T-helper 1 cell treated with Interleukin-12 subunit alpha and Interleukin-12 subunit beta and Interleukin-4 antibody, amounts not matched to agents 30 μg/mL and 1 μg/mL, for 36 hours (primary cell): Measurements from ENCODE around the gene DLG2.

ENCODE experiments used
- H3K27ac Mint-ChIP-seq: one replicate; pipeline ENCODE4 v1.8.0; 2021; ENCODE audit warnings: mild to moderate bottlenecking, mixed read lengths
- H3K27me3 Mint-ChIP-seq: one replicate; pipeline ENCODE4 v1.8.0; 2021; ENCODE audit warnings: low read depth, mixed read lengths
- H3K36me3 Mint-ChIP-seq: one replicate; pipeline ENCODE4 v1.8.0; 2021; ENCODE audit warnings: low read depth, mixed read lengths
- H3K4me1 Mint-ChIP-seq: one replicate; pipeline ENCODE4 v1.8.0; 2021; ENCODE audit warnings: low read depth, mixed read lengths
- H3K4me3 Mint-ChIP-seq: one replicate; pipeline ENCODE4 v1.8.0; 2021; ENCODE audit warnings: mild to moderate bottlenecking, moderate library complexity, mixed read lengths
- H3K9me3 Mint-ChIP-seq: one replicate; pipeline ENCODE4 v1.8.0; 2021; ENCODE audit warnings: mixed read lengths

DLG2 gene

GRCh38 chr11:84634309-84634708 is 992.8 kb downstream of the DLG2 start:
- Mint-ChIP-seq H3K9me3 (no peaks in the 10 kb centered on the region), H3K27me3 (no peaks in the 10 kb centered on the region), H3K4me1 (no peaks in the 10 kb centered on the region), H3K4me3 (no peak overlapping the region), H3K36me3 (no peaks in the 10 kb centered on the region), H3K27ac (no peak overlapping the region)

- no peaks in the 10 kb centered on the region for H3K36me3 Mint-ChIP-seq
- H3K4me3 Mint-ChIP-seq: no peak overlapping the region
- no peaks in the 10 kb centered on the region for H3K9me3 Mint-ChIP-seq
Measured at GRCh38 chr11:84628871-84629620, 998.1 kb downstream of the DLG2 start.

GRCh38 chr11:84626256-84626655 is 1000.9 kb downstream of the DLG2 start:
- Mint-ChIP-seq H3K4me1 (no peaks in the 10 kb centered on the region), H3K27me3 (no peaks in the 10 kb centered on the region), H3K4me3 (no peak overlapping the region), H3K9me3 (no peaks in the 10 kb centered on the region), H3K27ac (no peak overlapping the region), H3K36me3 (no peaks in the 10 kb centered on the region)

More at GRCh38 chr11:84628871-84629620, 998.1 kb downstream of the DLG2 start:
- Mint-ChIP-seq H3K27ac (no peak overlapping the region), H3K4me1 (no peaks in the 10 kb centered on the region), H3K27me3 (no peaks in the 10 kb centered on the region)

GRCh38 chr11:84612645-84613044 is 1014.5 kb downstream of the DLG2 start:
- H3K9me3 Mint-ChIP-seq: no peaks in the 10 kb centered on the region
- no peak overlapping the region for H3K4me3 Mint-ChIP-seq
- no peaks in the 10 kb centered on the region for H3K27me3 Mint-ChIP-seq
- H3K27ac Mint-ChIP-seq: no peak overlapping the region
- no peaks in the 10 kb centered on the region for H3K4me1 Mint-ChIP-seq
- H3K36me3 Mint-ChIP-seq: no peaks in the 10 kb centered on the region

- Mint-ChIP-seq H3K4me1 (no peaks in the 10 kb centered on the region), H3K27me3 (no peaks in the 10 kb centered on the region), H3K27ac (no peak overlapping the region), H3K9me3 (no peaks in the 10 kb centered on the region), H3K4me3 (no peak overlapping the region), H3K36me3 (no peaks in the 10 kb centered on the region)
Measured at GRCh38 chr11:84608837-84609196, 1018.3 kb downstream of the DLG2 start.

- no peaks in the 10 kb centered on the region for H3K4me1 Mint-ChIP-seq
- H3K36me3 Mint-ChIP-seq: no peaks in the 10 kb centered on the region
- H3K9me3 Mint-ChIP-seq: no peaks in the 10 kb centered on the region
- H3K27me3 Mint-ChIP-seq: no peaks in the 10 kb centered on the region
- H3K27ac Mint-ChIP-seq: no peak overlapping the region
- no peak overlapping the region for H3K4me3 Mint-ChIP-seq
Measured at GRCh38 chr11:84607975-84608836, 1018.9 kb downstream of the DLG2 start.

GRCh38 chr11:84594602-84595001 is 1032.5 kb downstream of the DLG2 start:
- Mint-ChIP-seq H3K36me3 (no peaks in the 10 kb centered on the region), H3K9me3 (peaks cover 11% of the 10 kb centered on the region), H3K27me3 (no peaks in the 10 kb centered on the region), H3K4me3 (no peak overlapping the region), H3K27ac (no peak overlapping the region), H3K4me1 (no peaks in the 10 kb centered on the region)

GRCh38 chr11:84590106-84590505 is 1037.0 kb downstream of the DLG2 start:
- no peak overlapping the region for H3K4me3 Mint-ChIP-seq
- H3K4me1 Mint-ChIP-seq: no peaks in the 10 kb centered on the region
- no peak overlapping the region for H3K27ac Mint-ChIP-seq
- peaks cover 11% of the 10 kb centered on the region for H3K9me3 Mint-ChIP-seq
- H3K27me3 Mint-ChIP-seq: no peaks in the 10 kb centered on the region
- H3K36me3 Mint-ChIP-seq: no peaks in the 10 kb centered on the region

GRCh38 chr11:84588131-84588829 is 1038.9 kb downstream of the DLG2 start:
- H3K27ac Mint-ChIP-seq: no peak overlapping the region

GRCh38 chr11:84583106-84583505 is 1044.0 kb downstream of the DLG2 start:
- no peaks in the 10 kb centered on the region for H3K36me3 Mint-ChIP-seq
- no peak overlapping the region for H3K4me3 Mint-ChIP-seq
- H3K27ac Mint-ChIP-seq: no peak overlapping the region
- no peaks in the 10 kb centered on the region for H3K4me1 Mint-ChIP-seq
- no peaks in the 10 kb centered on the region for H3K27me3 Mint-ChIP-seq
- H3K9me3 Mint-ChIP-seq: no peaks in the 10 kb centered on the region

More at GRCh38 chr11:84588131-84588829, 1038.9 kb downstream of the DLG2 start:
- no peaks in the 10 kb centered on the region for H3K27me3 Mint-ChIP-seq
- H3K4me3 Mint-ChIP-seq: no peak overlapping the region
- no peaks in the 10 kb centered on the region for H3K36me3 Mint-ChIP-seq
- no peaks in the 10 kb centered on the region for H3K4me1 Mint-ChIP-seq
- H3K9me3 Mint-ChIP-seq: peaks cover 6% of the 10 kb centered on the region

- H3K4me1 Mint-ChIP-seq: no peaks in the 10 kb centered on the region
- H3K9me3 Mint-ChIP-seq: no peaks in the 10 kb centered on the region
- H3K36me3 Mint-ChIP-seq: no peaks in the 10 kb centered on the region
- no peak overlapping the region for H3K4me3 Mint-ChIP-seq
- H3K27me3 Mint-ChIP-seq: no peaks in the 10 kb centered on the region
- no peak overlapping the region for H3K27ac Mint-ChIP-seq
Measured at GRCh38 chr11:84581083-84581482, 1046.1 kb downstream of the DLG2 start.

- no peaks in the 10 kb centered on the region for H3K27me3 Mint-ChIP-seq
- H3K36me3 Mint-ChIP-seq: no peaks in the 10 kb centered on the region
- no peak overlapping the region for H3K27ac Mint-ChIP-seq
- H3K9me3 Mint-ChIP-seq: no peaks in the 10 kb centered on the region
- no peaks in the 10 kb centered on the region for H3K4me1 Mint-ChIP-seq
- no peak overlapping the region for H3K4me3 Mint-ChIP-seq
Measured at GRCh38 chr11:84580428-84580827, 1046.7 kb downstream of the DLG2 start.

GRCh38 chr11:84573868-84574267 is 1053.3 kb downstream of the DLG2 start:
- H3K27ac Mint-ChIP-seq: no peak overlapping the region
- H3K27me3 Mint-ChIP-seq: no peaks in the 10 kb centered on the region
- no peaks in the 10 kb centered on the region for H3K4me1 Mint-ChIP-seq
- H3K9me3 Mint-ChIP-seq: no peaks in the 10 kb centered on the region
- H3K36me3 Mint-ChIP-seq: no peaks in the 10 kb centered on the region
- H3K4me3 Mint-ChIP-seq: no peak overlapping the region

GRCh38 chr11:84566671-84567070 is 1060.5 kb downstream of the DLG2 start:
- Mint-ChIP-seq H3K9me3 (no peaks in the 10 kb centered on the region), H3K4me3 (no peak overlapping the region), H3K4me1 (no peaks in the 10 kb centered on the region), H3K27me3 (no peaks in the 10 kb centered on the region), H3K36me3 (no peaks in the 10 kb centered on the region), H3K27ac (no peak overlapping the region)

GRCh38 chr11:84564867-84565184 is 1062.3 kb downstream of the DLG2 start:
- Mint-ChIP-seq H3K9me3 (no peaks in the 10 kb centered on the region), H3K4me3 (no peak overlapping the region), H3K27me3 (no peaks in the 10 kb centered on the region), H3K4me1 (no peaks in the 10 kb centered on the region), H3K27ac (no peak overlapping the region), H3K36me3 (no peaks in the 10 kb centered on the region)
